GM19099 (cell line): Measurements from ENCODE around the gene CAPS.

Experiments
- POLR2A ChIP-seq: IDR thresholded peaks from 3 replicates; pipeline ENCODE4 v1.6.1; 2011; ENCODE audit warnings: low read depth; ENCODE audit not compliant: insufficient read length; ENCODE audit errors: extremely low read depth

Gene CAPS

GRCh38 chr19:5964816-5965565 is 50.9 kb downstream of the CAPS start:
- TF ChIP-seq POLR2A, result no peak
